ENCODE results near the gene FNDC3B.

The FNDC3B gene

GRCh38 chr3:172179680-172180399 is 140.5 kb downstream of the FNDC3B start:
- Histone ChIP-seq H3K9me3 (ENCODE audit: control insufficient read depth in 5 of 5, low read length in 5 of 5) (no peaks in the 10 kb centered on the region), H3K4me3 (ENCODE audit: low read depth in 1 of 5, low read length in 5 of 5) (no peak overlapping the region), H3K27me3 (ENCODE audit: control insufficient read depth in 5 of 5, insufficient read depth in 4 of 5, low read length in 5 of 5) (no peaks in the 10 kb centered on the region), H3K9ac (ENCODE audit: low read length in 5 of 5) (no peak overlapping the region), H3K27ac (ENCODE audit: low read depth, low read length) (peak overlapping the region; percentile 6), H3K36me3 (ENCODE audit: control insufficient read depth in 5 of 5, insufficient read depth in 5 of 5, low read length in 5 of 5) (no peaks in the 10 kb centered on the region), H3K4me1 (ENCODE audit: control insufficient read depth in 5 of 5, insufficient read depth in 5 of 5, low read length in 5 of 5) (peaks cover 10 to 36% (median 36%) of the 10 kb centered on the region in 5 donors)

GRCh38 chr3:172180473-172180872 is 141.1 kb downstream of the FNDC3B start:
- H3K27me3 ChIP-seq (ENCODE audit: control insufficient read depth in 5 of 5, insufficient read depth in 4 of 5, low read length in 5 of 5), result no peaks in the 10 kb centered on the region
- H3K4me3 ChIP-seq (ENCODE audit: low read depth in 1 of 5, low read length in 5 of 5), result no peak overlapping the region
- H3K9me3 ChIP-seq (ENCODE audit: control insufficient read depth in 5 of 5, low read length in 5 of 5), result no peaks in the 10 kb centered on the region
- H3K27ac ChIP-seq (ENCODE audit: low read depth, low read length), result peak overlapping the region; percentile 6
- H3K4me1 ChIP-seq (ENCODE audit: control insufficient read depth in 5 of 5, insufficient read depth in 5 of 5, low read length in 5 of 5), result peaks cover 10 to 36% (median 31%) of the 10 kb centered on the region in 5 donors
- no peak overlapping the region for H3K9ac ChIP-seq (ENCODE audit: low read length in 5 of 5)
- H3K36me3 ChIP-seq (ENCODE audit: control insufficient read depth in 5 of 5, insufficient read depth in 5 of 5, low read length in 5 of 5), result no peaks in the 10 kb centered on the region

DNA sequence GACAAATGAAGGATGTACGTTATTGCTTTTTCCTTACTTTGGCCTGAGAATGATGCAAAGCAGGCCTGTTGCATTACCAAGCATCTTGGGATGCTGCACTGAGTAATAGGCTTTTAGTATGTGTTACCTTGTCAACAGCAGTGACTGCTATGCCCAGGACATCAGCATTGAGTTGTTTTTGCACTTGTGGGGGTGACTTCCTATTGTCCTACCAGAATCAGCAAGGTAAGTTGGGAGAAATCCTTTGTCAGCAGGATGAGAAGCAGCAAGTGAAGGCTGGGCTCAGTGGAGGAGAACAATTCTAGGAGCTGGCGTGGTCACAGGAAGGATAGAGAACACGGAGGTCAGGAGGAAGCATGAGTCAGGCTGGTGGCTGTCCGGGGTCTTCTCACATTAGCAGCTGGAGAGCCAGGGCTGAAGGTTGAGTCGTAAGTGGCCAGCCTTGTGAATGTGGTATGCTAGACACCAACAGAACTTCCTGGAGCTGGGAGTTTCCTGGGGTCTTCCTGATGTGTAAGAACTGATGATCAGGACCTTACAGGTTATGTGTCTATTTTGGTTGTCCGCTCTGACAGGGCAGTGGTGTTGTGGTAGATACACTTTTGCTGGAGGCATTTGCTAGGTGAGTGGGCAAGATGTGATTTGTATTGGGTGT is 142.7 kb downstream of the FNDC3B start:
- Histone ChIP-seq H3K9ac (ENCODE audit: low read length in 5 of 5) (no peak overlapping the region), H3K4me3 (ENCODE audit: low read depth in 1 of 5, low read length in 5 of 5) (no peak overlapping the region), H3K9me3 (ENCODE audit: control insufficient read depth in 5 of 5, low read length in 5 of 5) (no peaks in the 10 kb centered on the region), H3K27me3 (ENCODE audit: control insufficient read depth in 5 of 5, insufficient read depth in 4 of 5, low read length in 5 of 5) (no peaks in the 10 kb centered on the region), H3K36me3 (ENCODE audit: control insufficient read depth in 5 of 5, insufficient read depth in 5 of 5, low read length in 5 of 5) (no peaks in the 10 kb centered on the region), H3K27ac (ENCODE audit: low read depth, low read length) (no peak overlapping the region), H3K4me1 (ENCODE audit: control insufficient read depth in 5 of 5, insufficient read depth in 5 of 5, low read length in 5 of 5) (peaks cover 9 to 21% (median 16%) of the 10 kb centered on the region in 5 donors)

GRCh38 chr3:172182797-172183196 is 143.4 kb downstream of the FNDC3B start:
- Histone ChIP-seq H3K36me3 (ENCODE audit: control insufficient read depth in 5 of 5, insufficient read depth in 5 of 5, low read length in 5 of 5) (no peaks in the 10 kb centered on the region), H3K27ac (ENCODE audit: low read depth, low read length) (peak overlapping the region; percentile 5), H3K4me1 (ENCODE audit: control insufficient read depth in 5 of 5, insufficient read depth in 5 of 5, low read length in 5 of 5) (peaks cover 9 to 17% (median 14%) of the 10 kb centered on the region in 5 donors), H3K9me3 (ENCODE audit: control insufficient read depth in 5 of 5, low read length in 5 of 5) (no peaks in the 10 kb centered on the region), H3K27me3 (ENCODE audit: control insufficient read depth in 5 of 5, insufficient read depth in 4 of 5, low read length in 5 of 5) (no peaks in the 10 kb centered on the region), H3K4me3 (ENCODE audit: low read depth in 1 of 5, low read length in 5 of 5) (no peak overlapping the region), H3K9ac (ENCODE audit: low read length in 5 of 5) (peak overlapping the region in 1 of 5 donors; percentile 3)

GRCh38 chr3:172184106-172184822 is 144.9 kb downstream of the FNDC3B start:
- no peak overlapping the region for H3K27ac ChIP-seq (ENCODE audit: low read depth, low read length)
- H3K9me3 ChIP-seq (ENCODE audit: control insufficient read depth in 5 of 5, low read length in 5 of 5), result no peaks in the 10 kb centered on the region
- no peaks in the 10 kb centered on the region for H3K27me3 ChIP-seq (ENCODE audit: control insufficient read depth in 5 of 5, insufficient read depth in 4 of 5, low read length in 5 of 5)
- H3K36me3 ChIP-seq (ENCODE audit: control insufficient read depth in 5 of 5, insufficient read depth in 5 of 5, low read length in 5 of 5), result no peaks in the 10 kb centered on the region
- peaks cover 8 to 17% (median 14%) of the 10 kb centered on the region in 5 donors for H3K4me1 ChIP-seq (ENCODE audit: control insufficient read depth in 5 of 5, insufficient read depth in 5 of 5, low read length in 5 of 5)
- no peak overlapping the region for H3K4me3 ChIP-seq (ENCODE audit: low read depth in 1 of 5, low read length in 5 of 5)
- no peak overlapping the region for H3K9ac ChIP-seq (ENCODE audit: low read length in 5 of 5)

GRCh38 chr3:172185907-172186306 is 146.5 kb downstream of the FNDC3B start:
- no peak overlapping the region for H3K27ac ChIP-seq (ENCODE audit: low read depth, low read length)
- no peaks in the 10 kb centered on the region for H3K9me3 ChIP-seq (ENCODE audit: control insufficient read depth in 5 of 5, low read length in 5 of 5)
- no peaks in the 10 kb centered on the region for H3K36me3 ChIP-seq (ENCODE audit: control insufficient read depth in 5 of 5, insufficient read depth in 5 of 5, low read length in 5 of 5)

GRCh38 chr3:172186607-172187006 is 147.2 kb downstream of the FNDC3B start:
- Histone ChIP-seq H3K27me3 (ENCODE audit: control insufficient read depth in 5 of 5, insufficient read depth in 4 of 5, low read length in 5 of 5) (no peaks in the 10 kb centered on the region), H3K9ac (ENCODE audit: low read length in 5 of 5) (no peak overlapping the region), H3K27ac (ENCODE audit: low read depth, low read length) (no peak overlapping the region), H3K4me1 (ENCODE audit: control insufficient read depth in 5 of 5, insufficient read depth in 5 of 5, low read length in 5 of 5) (peaks cover 5 to 15% (median 6%) of the 10 kb centered on the region in 5 donors), H3K9me3 (ENCODE audit: control insufficient read depth in 5 of 5, low read length in 5 of 5) (no peaks in the 10 kb centered on the region), H3K4me3 (ENCODE audit: low read depth in 1 of 5, low read length in 5 of 5) (no peak overlapping the region), H3K36me3 (ENCODE audit: control insufficient read depth in 5 of 5, insufficient read depth in 5 of 5, low read length in 5 of 5) (peaks cover 0 to 2% (median 0%) of the 10 kb centered on the region in 5 donors)

More at GRCh38 chr3:172185907-172186306, 146.5 kb downstream of the FNDC3B start:
- Histone ChIP-seq H3K27me3 (ENCODE audit: control insufficient read depth in 5 of 5, insufficient read depth in 4 of 5, low read length in 5 of 5) (no peaks in the 10 kb centered on the region), H3K4me3 (ENCODE audit: low read depth in 1 of 5, low read length in 5 of 5) (no peak overlapping the region), H3K4me1 (ENCODE audit: control insufficient read depth in 5 of 5, insufficient read depth in 5 of 5, low read length in 5 of 5) (peaks cover 5 to 15% (median 6%) of the 10 kb centered on the region in 5 donors), H3K9ac (ENCODE audit: low read length in 5 of 5) (no peak overlapping the region)

DNA sequence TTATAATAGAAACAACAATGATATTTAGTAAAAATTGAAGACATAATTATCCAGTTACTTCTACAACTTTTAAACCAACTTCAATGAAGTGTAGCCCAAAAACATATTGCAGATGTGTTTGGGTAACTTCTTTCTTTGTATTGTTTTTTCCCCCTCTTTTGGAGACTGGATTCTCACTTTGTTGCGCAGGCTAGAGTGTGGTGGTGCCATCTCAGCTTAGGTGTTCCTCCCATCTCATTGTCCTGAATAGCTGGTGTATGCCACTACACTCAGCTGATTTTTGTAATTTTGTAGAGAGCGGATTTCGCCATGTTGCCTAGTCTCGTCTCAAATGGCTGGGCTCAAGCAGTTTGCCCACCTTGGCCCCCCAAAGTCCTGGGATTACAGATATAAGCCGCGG is 148.1 kb downstream of the FNDC3B start:
- Histone ChIP-seq H3K27me3 (ENCODE audit: control insufficient read depth in 5 of 5, insufficient read depth in 4 of 5, low read length in 5 of 5) (no peaks in the 10 kb centered on the region), H3K9ac (ENCODE audit: low read length in 5 of 5) (no peak overlapping the region), H3K27ac (ENCODE audit: low read depth, low read length) (no peak overlapping the region), H3K9me3 (ENCODE audit: control insufficient read depth in 5 of 5, low read length in 5 of 5) (no peaks in the 10 kb centered on the region), H3K4me1 (ENCODE audit: control insufficient read depth in 5 of 5, insufficient read depth in 5 of 5, low read length in 5 of 5) (peaks cover 0 to 6% (median 0%) of the 10 kb centered on the region in 5 donors), H3K4me3 (ENCODE audit: low read depth in 1 of 5, low read length in 5 of 5) (no peak overlapping the region), H3K36me3 (ENCODE audit: control insufficient read depth in 5 of 5, insufficient read depth in 5 of 5, low read length in 5 of 5) (peaks cover 0 to 2% (median 0%) of the 10 kb centered on the region in 5 donors)

- peaks cover 0 to 2% (median 0%) of the 10 kb centered on the region in 5 donors for H3K36me3 ChIP-seq (ENCODE audit: control insufficient read depth in 5 of 5, insufficient read depth in 5 of 5, low read length in 5 of 5)
- H3K27me3 ChIP-seq (ENCODE audit: control insufficient read depth in 5 of 5, insufficient read depth in 4 of 5, low read length in 5 of 5), result no peaks in the 10 kb centered on the region
- no peak overlapping the region for H3K27ac ChIP-seq (ENCODE audit: low read depth, low read length)
- no peaks in the 10 kb centered on the region for H3K9me3 ChIP-seq (ENCODE audit: control insufficient read depth in 5 of 5, low read length in 5 of 5)
- H3K4me1 ChIP-seq (ENCODE audit: control insufficient read depth in 5 of 5, insufficient read depth in 5 of 5, low read length in 5 of 5), result peaks cover 0 to 3% (median 2%) of the 10 kb centered on the region in 5 donors
- H3K4me3 ChIP-seq (ENCODE audit: low read depth in 1 of 5, low read length in 5 of 5), result no peak overlapping the region
- no peak overlapping the region for H3K9ac ChIP-seq (ENCODE audit: low read length in 5 of 5)
Observed at GRCh38 chr3:172188511-172188910, 149.1 kb downstream of the FNDC3B start.

GRCh38 chr3:172189213-172189612 is 149.8 kb downstream of the FNDC3B start:
- no peak overlapping the region for H3K27ac ChIP-seq (ENCODE audit: low read depth, low read length)
- no peaks in the 10 kb centered on the region for H3K9me3 ChIP-seq (ENCODE audit: control insufficient read depth in 5 of 5, low read length in 5 of 5)
- peaks cover 0 to 2% (median 0%) of the 10 kb centered on the region in 5 donors for H3K36me3 ChIP-seq (ENCODE audit: control insufficient read depth in 5 of 5, insufficient read depth in 5 of 5, low read length in 5 of 5)
- no peaks in the 10 kb centered on the region for H3K27me3 ChIP-seq (ENCODE audit: control insufficient read depth in 5 of 5, insufficient read depth in 4 of 5, low read length in 5 of 5)
- H3K9ac ChIP-seq (ENCODE audit: low read length in 5 of 5), result no peak overlapping the region
- H3K4me3 ChIP-seq (ENCODE audit: low read depth in 1 of 5, low read length in 5 of 5), result no peak overlapping the region
- H3K4me1 ChIP-seq (ENCODE audit: control insufficient read depth in 5 of 5, insufficient read depth in 5 of 5, low read length in 5 of 5), result peaks cover 0 to 3% (median 2%) of the 10 kb centered on the region in 5 donors
